Panc1 (cell line): ENCODE data around the gene STK24. TPM values are rescaled to one million over a fixed set of nuclear protein-coding genes. Genes with fewer than 3 reads are reported as not detected.

Experiments used
- ATAC-seq: fragments of 200-7000 bp; cut with Tn5 transposase; 2 replicates; pipeline ENCODE4 v1.9.1; 2020; ENCODE audit warnings: mild to moderate bottlenecking, moderate library complexity
- BruUV-seq: library from RNA; stranded (reverse); fragments of 400-500 nt; replicated peaks from 2 replicates; lab custom pipeline; 2021; lab: Mats Ljungman, UMichigan
- CTCF ChIA-PET: fragments of 300-600 bp; sonication (Branson Sonifier 250); formaldehyde crosslinking; loops from one replicate; lab custom pipeline; 2022; ENCODE audit warnings: antibody characterized with exemption; lab: Charles Lee
- POLR2A ChIA-PET: fragments of 300-600 bp; sonication (Branson Sonifier 250); formaldehyde crosslinking; loops from one replicate; lab custom pipeline; 2022; ENCODE audit warnings: antibody characterized with exemption; lab: Charles Lee
- DNase-seq: peaks from one replicate; pipeline ENCODE4 v3.0.0-alpha.2; 2010; ENCODE audit warnings: low read depth, low spot score
- H3K27ac ChIP-seq: 2 replicates; pipeline ENCODE4 v1.5.1; 2011; ENCODE audit warnings: mild to moderate bottlenecking, low read length, inconsistent platforms
- H3K27me3 ChIP-seq: fragments of 200-500 bp; sonication (Bioruptor generic); 2 replicates; pipeline ENCODE4 v1.6.0; 2014; ENCODE audit warnings: low read length, inconsistent platforms; ENCODE audit not compliant: control insufficient read depth, insufficient read depth
- H3K36me3 ChIP-seq: fragments of 200-500 bp; sonication (Bioruptor generic); 2 replicates; pipeline ENCODE4 v1.5.1; 2014; ENCODE audit warnings: inconsistent platforms, mild to moderate bottlenecking, low read length, moderate library complexity; ENCODE audit not compliant: control insufficient read depth, insufficient read depth
- H3K4me1 ChIP-seq: 2 replicates; pipeline ENCODE4 v1.5.1; 2011; ENCODE audit warnings: inconsistent platforms, mild to moderate bottlenecking, low read length, moderate library complexity; ENCODE audit not compliant: control insufficient read depth, insufficient read depth
- H3K4me3 ChIP-seq, 2 experiments: 2 replicates each; pipeline ENCODE4 v1.5.1; 2011 to 2012; ENCODE audit warnings: low read depth in 2 of 2, low read length in 2 of 2, mild to moderate bottlenecking in 2 of 2, inconsistent platforms in 1 of 2, moderate library complexity in 1 of 2
- H3K9me3 ChIP-seq: fragments of 200-500 bp; sonication (Bioruptor generic); 2 replicates; pipeline ENCODE4 v1.5.1; 2014; ENCODE audit warnings: low read depth, mild to moderate bottlenecking, inconsistent platforms, low read length, moderate library complexity; ENCODE audit not compliant: control insufficient read depth, insufficient read depth
- POLR2AphosphoS5 ChIP-seq: IDR thresholded peaks from 2 replicates; pipeline ENCODE4 v1.6.1; 2012; ENCODE audit warnings: mild to moderate bottlenecking, low read depth, low read length, moderate library complexity
- SIN3A ChIP-seq: IDR thresholded peaks from 2 replicates; pipeline ENCODE4 v1.6.1; 2012; ENCODE audit warnings: low read depth, mild to moderate bottlenecking, low read length, moderate library complexity, borderline replicate concordance; ENCODE audit not compliant: insufficient read depth
- TCF7L2 ChIP-seq: IDR thresholded peaks from 2 replicates; pipeline ENCODE4 v1.6.1; 2011; ENCODE audit warnings: mild to moderate bottlenecking, low read depth, low read length, inconsistent platforms
- in situ Hi-C: cut with HindIII; loops from 2 replicates; pipeline ENCODE4 v1.10.0; 2016; ENCODE audit warnings: low sequenced_read_pairs, low pct_unique_long_range_greater_than_20kb
- intact Hi-C: fragments of 100-400 bp; cut with micrococcal nuclease; formaldehyde crosslinking; loops from one replicate; pipeline ENCODE4 v1.10.0; 2022; ENCODE audit not compliant: unreplicated experiment
- total RNA-seq: library from RNA; stranded (reverse); gene quantifications from one replicate; pipeline ENCODE4 v1.2.1, GENCODE V29; 2021; ENCODE audit not compliant: unreplicated experiment
- TF ChIP-seq, protein P1 (sequence below): fragments of 450-650 bp; IDR thresholded peaks from 2 replicates; pipeline ENCODE4 v1.5.1; 2017; ENCODE audit warnings: mild to moderate bottlenecking
- TF ChIP-seq, protein P2 (sequence below), 2 experiments: IDR thresholded peaks; 2 replicates each; pipeline ENCODE4 v1.6.1; 2011 to 2012; ENCODE audit warnings: low read depth in 2 of 2, control low read depth in 1 of 2, low read length in 1 of 2, mild to moderate bottlenecking in 1 of 2, moderate library complexity in 1 of 2; ENCODE audit not compliant: insufficient read depth in 1 of 2

The STK24 gene
- total RNA-seq, 1 experiment from 2014 or later: 57.3 TPM

DNA sequence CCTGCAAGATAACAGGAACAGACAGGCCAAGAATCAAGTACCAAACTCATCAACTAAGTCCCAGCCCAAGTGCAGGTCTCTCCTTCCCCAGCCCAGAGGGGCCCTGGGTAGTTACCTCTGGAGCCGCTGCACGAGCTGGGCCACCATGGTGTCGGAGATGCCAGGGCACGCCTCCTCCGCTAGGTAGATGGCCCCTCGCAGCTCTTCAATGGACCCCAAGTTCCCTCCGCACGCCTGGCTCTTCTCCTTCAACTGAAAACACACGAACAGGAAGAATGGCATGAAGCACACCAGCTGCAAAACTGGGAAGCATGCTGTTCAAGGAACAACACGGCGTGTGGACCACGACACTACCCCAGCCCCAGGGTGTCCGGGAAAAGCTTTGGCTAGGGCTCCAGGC, 119.9 kb downstream of the STK24 start:
- Histone ChIP-seq H3K27me3 (no peaks in the 10 kb centered on the region), H3K4me3 (no peak overlapping the region), H3K4me1 (no peaks in the 10 kb centered on the region), H3K36me3 (peaks cover 1% of the 10 kb centered on the region; the same call in 1 of the 2 replicates), H3K27ac (no peak overlapping the region), H3K9me3 (no peaks in the 10 kb centered on the region)
- DNase-seq (no peak), ATAC-seq (no peak)
- in situ Hi-C loops (no loop called here), intact Hi-C loops (no loop called here)
- ChIA-PET POLR2A (interaction anchor here (0.7 kb wide), 1 partner anchor 423 kb away, joined by 3 read pairs; no protein-coding TSS in a partner anchor), CTCF (no interaction called here)
- no TSS peak for BruUV-seq
- no peak for TF ChIP-seq SIN3A
- TF ChIP-seq TCF7L2: no peak
- TF ChIP-seq, protein P1, sequence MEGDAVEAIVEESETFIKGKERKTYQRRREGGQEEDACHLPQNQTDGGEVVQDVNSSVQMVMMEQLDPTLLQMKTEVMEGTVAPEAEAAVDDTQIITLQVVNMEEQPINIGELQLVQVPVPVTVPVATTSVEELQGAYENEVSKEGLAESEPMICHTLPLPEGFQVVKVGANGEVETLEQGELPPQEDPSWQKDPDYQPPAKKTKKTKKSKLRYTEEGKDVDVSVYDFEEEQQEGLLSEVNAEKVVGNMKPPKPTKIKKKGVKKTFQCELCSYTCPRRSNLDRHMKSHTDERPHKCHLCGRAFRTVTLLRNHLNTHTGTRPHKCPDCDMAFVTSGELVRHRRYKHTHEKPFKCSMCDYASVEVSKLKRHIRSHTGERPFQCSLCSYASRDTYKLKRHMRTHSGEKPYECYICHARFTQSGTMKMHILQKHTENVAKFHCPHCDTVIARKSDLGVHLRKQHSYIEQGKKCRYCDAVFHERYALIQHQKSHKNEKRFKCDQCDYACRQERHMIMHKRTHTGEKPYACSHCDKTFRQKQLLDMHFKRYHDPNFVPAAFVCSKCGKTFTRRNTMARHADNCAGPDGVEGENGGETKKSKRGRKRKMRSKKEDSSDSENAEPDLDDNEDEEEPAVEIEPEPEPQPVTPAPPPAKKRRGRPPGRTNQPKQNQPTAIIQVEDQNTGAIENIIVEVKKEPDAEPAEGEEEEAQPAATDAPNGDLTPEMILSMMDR: no peak
- TF ChIP-seq, protein P2, sequence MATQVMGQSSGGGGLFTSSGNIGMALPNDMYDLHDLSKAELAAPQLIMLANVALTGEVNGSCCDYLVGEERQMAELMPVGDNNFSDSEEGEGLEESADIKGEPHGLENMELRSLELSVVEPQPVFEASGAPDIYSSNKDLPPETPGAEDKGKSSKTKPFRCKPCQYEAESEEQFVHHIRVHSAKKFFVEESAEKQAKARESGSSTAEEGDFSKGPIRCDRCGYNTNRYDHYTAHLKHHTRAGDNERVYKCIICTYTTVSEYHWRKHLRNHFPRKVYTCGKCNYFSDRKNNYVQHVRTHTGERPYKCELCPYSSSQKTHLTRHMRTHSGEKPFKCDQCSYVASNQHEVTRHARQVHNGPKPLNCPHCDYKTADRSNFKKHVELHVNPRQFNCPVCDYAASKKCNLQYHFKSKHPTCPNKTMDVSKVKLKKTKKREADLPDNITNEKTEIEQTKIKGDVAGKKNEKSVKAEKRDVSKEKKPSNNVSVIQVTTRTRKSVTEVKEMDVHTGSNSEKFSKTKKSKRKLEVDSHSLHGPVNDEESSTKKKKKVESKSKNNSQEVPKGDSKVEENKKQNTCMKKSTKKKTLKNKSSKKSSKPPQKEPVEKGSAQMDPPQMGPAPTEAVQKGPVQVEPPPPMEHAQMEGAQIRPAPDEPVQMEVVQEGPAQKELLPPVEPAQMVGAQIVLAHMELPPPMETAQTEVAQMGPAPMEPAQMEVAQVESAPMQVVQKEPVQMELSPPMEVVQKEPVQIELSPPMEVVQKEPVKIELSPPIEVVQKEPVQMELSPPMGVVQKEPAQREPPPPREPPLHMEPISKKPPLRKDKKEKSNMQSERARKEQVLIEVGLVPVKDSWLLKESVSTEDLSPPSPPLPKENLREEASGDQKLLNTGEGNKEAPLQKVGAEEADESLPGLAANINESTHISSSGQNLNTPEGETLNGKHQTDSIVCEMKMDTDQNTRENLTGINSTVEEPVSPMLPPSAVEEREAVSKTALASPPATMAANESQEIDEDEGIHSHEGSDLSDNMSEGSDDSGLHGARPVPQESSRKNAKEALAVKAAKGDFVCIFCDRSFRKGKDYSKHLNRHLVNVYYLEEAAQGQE (IDR thresholded peaks at IDR 0.05; ENCODE audit: insufficient read depth in 1 of 2, low read depth in 2 of 2, low read length in 1 of 2): no peak
- no peak for TF ChIP-seq POLR2AphosphoS5

DNA sequence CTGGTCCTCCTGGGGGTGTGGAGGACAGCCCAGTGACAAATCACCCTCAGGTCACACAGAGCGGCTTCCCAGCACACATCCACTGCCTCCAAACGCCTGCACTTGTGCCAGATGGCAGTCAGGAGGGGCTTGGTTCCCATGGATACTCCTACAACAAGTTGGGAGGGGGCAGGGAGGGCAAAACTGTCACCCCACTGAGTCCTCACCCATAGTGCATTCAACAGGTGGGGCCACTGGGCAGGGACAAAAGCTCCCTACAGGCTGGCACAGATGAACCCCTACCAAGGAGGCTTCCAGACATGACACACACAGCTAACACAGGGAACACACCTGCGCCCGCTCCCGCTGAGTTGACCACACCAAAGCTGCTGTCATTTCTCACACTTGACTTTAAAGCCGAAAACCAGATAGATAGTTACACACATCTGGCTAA, 120.5 kb downstream of the STK24 start:
- POLR2A ChIA-PET: interaction anchor here (0.7 kb wide), 1 partner anchor 422 kb away, joined by 3 read pairs; no protein-coding TSS in a partner anchor
- intact Hi-C loops: no loop called here
- Histone ChIP-seq H3K36me3 (peaks cover 2% of the 10 kb centered on the region; the same call in 1 of the 2 replicates), H3K9me3 (no peaks in the 10 kb centered on the region), H3K27ac (no peak overlapping the region), H3K27me3 (no peaks in the 10 kb centered on the region), H3K4me3 (no peak overlapping the region), H3K4me1 (no peaks in the 10 kb centered on the region)
- TF ChIP-seq SIN3A (no peak), POLR2AphosphoS5 (no peak), TCF7L2 (no peak)
- TF ChIP-seq, protein P1: no peak
- TF ChIP-seq, protein P2 (IDR thresholded peaks at IDR 0.05; ENCODE audit: insufficient read depth in 1 of 2, low read depth in 2 of 2, low read length in 1 of 2): no peak
- ATAC-seq (no peak), DNase-seq (no peak)
- CTCF ChIA-PET: no interaction called here
- no TSS peak for BruUV-seq
- in situ Hi-C loops: no loop called here
